Astrocyte of the spinal cord (primary cell): ENCODE measurements around the gene RMI2.
"Not testable (repeated sequence)": the region's sequence is repeated elsewhere in the genome, so short reads cannot be mapped to it uniquely, and the experiment has no call there.

Experiments
- DNase-seq: peaks from one replicate; pipeline ENCODE4 v3.0.0; 2011; ENCODE audit warnings: low read depth, low spot score
- H3K4me3 ChIP-seq: 2 replicates; pipeline ENCODE4 v1.5.1; 2011; ENCODE audit warnings: low read depth, mild to moderate bottlenecking, low read length, moderate library complexity
- in situ Hi-C: cut with HindIII; loops from 2 replicates; pipeline ENCODE4 v1.10.0; 2017; ENCODE audit warnings: low sequenced_read_pairs
- TF ChIP-seq, protein P1 (sequence below): IDR thresholded peaks from 2 replicates; pipeline ENCODE4 v1.5.1; 2012; ENCODE audit warnings: low read depth, mild to moderate bottlenecking, low read length, inconsistent platforms

RMI2 gene

DNA sequence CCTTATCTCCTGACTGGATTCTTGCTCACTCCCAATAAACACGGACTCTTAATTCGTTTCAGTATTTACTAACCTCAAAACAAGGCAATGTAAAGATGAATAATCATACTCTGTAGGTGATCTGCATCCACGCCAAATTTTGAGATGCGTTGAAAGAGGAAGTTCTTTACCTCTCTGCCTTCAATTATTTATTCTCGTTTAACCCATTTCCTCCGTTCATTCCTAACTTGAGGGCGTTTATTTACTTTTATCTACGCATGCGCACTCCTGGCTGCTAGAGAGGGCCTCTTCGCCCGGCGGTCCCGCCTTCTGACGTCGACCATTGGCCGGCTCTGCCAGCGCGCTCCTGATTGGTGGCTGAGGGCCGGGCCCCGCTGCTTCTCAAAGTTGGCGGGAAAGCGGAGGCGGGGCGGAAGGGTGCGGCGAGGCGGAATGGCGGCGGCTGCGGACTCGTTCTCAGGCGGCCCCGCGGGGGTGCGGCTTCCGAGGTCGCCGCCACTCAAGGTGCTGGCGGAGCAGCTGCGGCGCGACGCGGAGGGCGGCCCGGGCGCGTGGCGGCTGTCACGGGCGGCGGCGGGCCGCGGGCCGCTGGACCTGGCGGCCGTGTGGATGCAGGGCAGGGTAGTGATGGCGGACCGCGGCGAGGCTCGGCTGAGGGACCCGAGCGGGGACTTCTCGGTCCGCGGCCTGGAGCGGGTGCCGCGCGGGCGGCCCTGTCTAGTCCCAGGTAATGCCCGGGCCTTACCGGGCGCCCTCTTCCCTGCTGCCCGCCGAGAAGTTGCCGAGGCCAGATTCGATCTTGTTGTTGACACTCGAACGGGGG, at the start of gene RMI2:
Gene RMI2, plus strand, starts transcription at position 420 of the 823 bp plus-strand sequence. Its CDS starts 13 bp downstream, at position 433.
- DNase-seq: peak; percentile 95
- TF ChIP-seq, protein P1, sequence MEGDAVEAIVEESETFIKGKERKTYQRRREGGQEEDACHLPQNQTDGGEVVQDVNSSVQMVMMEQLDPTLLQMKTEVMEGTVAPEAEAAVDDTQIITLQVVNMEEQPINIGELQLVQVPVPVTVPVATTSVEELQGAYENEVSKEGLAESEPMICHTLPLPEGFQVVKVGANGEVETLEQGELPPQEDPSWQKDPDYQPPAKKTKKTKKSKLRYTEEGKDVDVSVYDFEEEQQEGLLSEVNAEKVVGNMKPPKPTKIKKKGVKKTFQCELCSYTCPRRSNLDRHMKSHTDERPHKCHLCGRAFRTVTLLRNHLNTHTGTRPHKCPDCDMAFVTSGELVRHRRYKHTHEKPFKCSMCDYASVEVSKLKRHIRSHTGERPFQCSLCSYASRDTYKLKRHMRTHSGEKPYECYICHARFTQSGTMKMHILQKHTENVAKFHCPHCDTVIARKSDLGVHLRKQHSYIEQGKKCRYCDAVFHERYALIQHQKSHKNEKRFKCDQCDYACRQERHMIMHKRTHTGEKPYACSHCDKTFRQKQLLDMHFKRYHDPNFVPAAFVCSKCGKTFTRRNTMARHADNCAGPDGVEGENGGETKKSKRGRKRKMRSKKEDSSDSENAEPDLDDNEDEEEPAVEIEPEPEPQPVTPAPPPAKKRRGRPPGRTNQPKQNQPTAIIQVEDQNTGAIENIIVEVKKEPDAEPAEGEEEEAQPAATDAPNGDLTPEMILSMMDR: no peak
- in situ Hi-C loops: no loop called here
- peak within 1 kb of the TSS; percentile 48 for H3K4me3 ChIP-seq

DNA sequence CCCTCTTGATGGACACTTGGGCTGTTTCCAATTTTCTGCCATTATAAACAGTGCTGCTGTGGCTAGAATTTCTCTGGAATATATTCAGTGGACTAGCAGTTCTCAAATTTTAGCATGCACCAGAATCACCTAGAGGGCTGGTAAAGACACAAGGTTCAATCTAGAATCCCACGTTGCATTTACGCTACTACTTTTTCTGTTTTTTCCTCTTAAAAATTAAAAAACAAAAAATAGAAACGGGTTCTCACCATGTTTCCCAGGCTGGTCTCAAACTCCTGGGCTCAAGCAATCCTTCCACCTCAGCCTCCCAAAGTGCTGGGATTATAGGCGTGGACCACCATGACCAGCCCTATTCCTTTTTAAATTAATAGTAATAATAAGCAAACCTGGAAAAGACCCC, 49.6 kb upstream of the RMI2 start:
- in situ Hi-C loops: no loop called here
- no peak overlapping the region for H3K4me3 ChIP-seq
- TF ChIP-seq, protein P1: no peak
- no peak for DNase-seq

DNA sequence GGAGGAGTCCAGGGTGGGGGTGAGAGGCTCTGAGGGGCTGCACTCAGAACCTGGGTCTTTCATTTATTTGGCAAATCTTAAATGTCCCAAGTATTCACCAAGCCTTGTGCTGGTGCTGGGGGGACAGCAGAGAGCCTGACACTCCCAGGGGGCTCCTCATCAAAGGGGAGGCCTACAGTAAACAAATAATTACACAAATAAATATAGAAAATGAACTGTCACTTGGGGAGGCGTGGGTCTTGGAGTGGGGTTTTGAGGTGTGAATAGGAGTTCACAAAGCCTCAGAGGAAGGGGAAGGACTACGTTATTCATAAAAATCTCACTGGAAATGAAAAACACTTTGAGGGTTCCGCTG, 48.9 kb upstream of the RMI2 start:
- TF ChIP-seq, protein P1: no peak
- in situ Hi-C loops: no loop called here
- no peak overlapping the region for H3K4me3 ChIP-seq

DNA sequence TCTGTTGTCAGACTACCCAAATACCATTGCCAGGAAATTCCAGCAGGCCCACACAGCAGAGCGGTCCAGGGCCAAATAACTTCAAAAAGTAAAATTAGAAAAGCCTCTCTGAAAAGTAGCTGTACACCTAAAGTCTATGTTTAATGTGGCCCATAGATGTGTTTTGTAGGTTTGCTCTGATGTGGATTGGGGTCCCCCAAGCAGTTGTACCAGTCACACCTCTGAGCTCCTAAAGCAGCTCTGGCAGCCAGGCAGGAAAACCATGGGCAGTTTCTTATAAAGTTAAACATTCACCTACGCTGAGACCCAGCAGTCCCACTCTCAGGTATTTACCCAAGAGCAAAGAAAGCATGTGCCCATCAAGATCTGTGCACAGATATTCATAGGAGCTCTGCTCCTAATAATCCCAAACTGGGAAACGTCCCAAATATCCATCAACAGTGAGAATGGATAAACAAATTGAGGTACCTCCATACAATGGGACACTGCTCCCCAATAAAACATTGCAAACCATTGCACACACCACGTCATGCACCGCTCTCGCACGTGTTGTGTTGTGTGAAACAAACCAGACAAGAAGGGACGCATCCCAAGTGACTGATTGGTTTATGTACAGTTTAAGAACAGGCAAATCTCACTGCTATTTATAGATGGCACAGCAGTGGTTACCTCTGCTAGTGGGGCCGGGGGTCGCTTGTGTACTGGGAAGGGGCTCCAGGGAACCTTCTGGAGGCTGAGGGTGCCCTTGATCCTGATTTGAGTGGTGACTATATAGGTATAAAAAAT, 48.4 kb upstream of the RMI2 start:
- H3K4me3 ChIP-seq: no peak overlapping the region
- TF ChIP-seq, protein P1: no peak
- in situ Hi-C loops: no loop called here
- no peak for DNase-seq

More for the DNA sequence above, 48.9 kb upstream of the RMI2 start:
- DNase-seq: no peak

DNA sequence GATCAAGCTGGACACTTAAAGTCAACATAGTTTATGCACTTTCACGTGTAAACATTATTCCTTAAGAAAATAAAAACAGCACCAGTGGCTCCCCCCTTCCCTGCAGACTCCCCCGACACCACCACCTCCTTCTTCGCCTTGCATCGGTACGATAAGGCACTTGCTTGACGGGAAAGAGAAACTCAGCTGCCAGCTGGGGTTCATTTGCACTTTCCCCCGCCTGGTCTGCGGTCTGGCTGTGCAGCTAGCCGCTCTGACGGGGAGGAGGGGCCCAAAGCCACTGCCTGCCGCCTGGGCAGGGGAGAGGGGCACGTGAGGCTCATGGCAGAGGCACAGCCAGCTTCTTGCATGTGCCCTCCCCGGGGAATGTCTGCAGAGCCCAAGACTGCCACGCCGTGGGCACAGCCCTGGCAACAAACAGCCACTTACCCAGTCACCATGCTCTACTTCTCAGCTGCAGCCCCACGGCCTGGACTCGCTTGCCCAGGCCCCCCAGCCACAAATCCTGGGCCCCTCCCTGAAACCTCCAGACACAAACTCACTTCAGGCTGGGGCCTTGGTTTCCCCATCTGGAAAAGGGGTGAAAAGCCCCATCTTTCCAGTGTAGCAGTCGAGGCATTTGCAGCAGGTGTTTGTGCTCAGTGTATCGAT, 47.6 kb upstream of the RMI2 start:
- peak; percentile 73 for DNase-seq
- H3K4me3 ChIP-seq: no peak overlapping the region
- in situ Hi-C loops: no loop called here
- TF ChIP-seq, protein P1: no peak

DNA sequence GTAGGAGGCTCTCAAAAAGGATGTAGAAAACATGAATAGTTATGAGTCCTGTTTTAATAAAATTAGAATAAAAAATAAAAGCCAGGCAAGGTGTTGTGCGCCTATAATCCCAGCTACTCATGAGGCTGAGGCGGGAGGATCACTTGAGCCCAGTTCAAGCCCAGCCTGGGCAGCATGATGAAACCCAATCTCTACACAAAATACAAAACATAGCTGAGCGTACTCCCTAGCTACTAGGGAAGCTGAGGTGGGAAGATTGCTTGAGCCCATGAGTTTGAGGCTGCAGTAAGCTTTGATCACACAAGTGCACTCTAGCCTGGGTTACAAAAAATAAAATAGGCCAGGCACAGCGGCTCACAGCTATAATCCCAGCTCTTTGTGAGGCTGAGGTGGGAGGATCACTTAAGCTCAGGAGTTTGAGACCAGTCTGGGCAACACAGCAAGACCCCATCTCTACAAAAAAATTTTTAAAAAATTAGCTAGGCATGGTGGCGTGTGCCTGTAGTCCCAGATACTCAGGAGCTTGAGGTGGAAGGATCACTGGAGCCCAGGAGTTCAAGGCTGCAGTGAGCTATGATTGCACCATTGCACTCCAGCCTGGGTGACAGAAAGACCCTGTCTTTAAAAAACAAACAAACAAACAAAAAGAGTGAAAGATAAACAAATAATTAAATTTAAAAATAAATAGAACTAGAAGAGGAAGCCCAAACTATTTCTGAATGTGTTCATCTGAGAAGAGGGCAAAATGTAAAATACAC, 46.9 kb upstream of the RMI2 start:
- no peak overlapping the region for H3K4me3 ChIP-seq
- in situ Hi-C loops: no loop called here
- DNase-seq: no peak
- TF ChIP-seq, protein P1: no peak

DNA sequence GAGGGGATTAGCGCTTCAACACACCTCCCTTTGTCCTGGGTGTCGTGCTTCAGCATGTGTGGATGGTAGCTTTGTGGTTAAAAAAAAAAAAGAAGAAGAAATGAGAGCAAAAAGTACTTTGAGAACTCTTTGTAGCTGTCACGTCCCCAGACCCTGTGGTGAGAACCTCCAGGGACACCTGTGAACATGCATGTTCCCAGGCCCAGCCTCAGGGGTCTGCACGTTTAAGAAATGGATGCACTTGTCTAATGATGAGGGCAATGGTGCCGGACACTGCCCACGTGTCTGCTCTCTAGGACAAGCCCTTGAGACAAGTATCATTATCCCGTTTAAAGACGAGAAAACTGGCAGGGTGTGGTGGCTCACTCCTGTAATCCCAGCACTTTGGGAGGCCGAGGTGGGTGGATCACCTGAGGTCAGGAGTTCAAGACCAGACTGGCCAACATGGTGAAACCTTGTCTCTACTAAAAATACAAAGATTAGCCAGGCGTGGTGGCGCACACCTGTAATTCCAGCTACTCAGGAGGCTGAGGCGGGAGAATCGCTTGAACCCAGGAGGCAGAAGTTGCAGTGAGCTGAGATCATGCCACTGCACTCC, 46.2 kb upstream of the RMI2 start:
- in situ Hi-C loops, H3K4me3 ChIP-seq, DNase-seq: not testable (repeated sequence)
